ENCODE measurements around the gene ZAR1. TPM values are rescaled to one million over a fixed set of nuclear protein-coding genes. Genes with fewer than 3 reads are reported as not detected.

The ZAR1 gene
- total RNA-seq, 1 experiment from 2014 or later, result not detected

GRCh38 chr4:48478273-48478672 lies 11.8 kb upstream of the ZAR1 start:
- Histone ChIP-seq H3K9me3 (ENCODE audit: low read length) (no peaks in the 10 kb centered on the region), H3K27ac (ENCODE audit: low read length) (no peak overlapping the region), H3K79me2 (ENCODE audit: low read length) (no peaks in the 10 kb centered on the region), H3K4me1 (ENCODE audit: low read length) (no peaks in the 10 kb centered on the region), H3K9ac (ENCODE audit: low read length) (no peak overlapping the region), H3K27me3 (ENCODE audit: low read length) (no peaks in the 10 kb centered on the region), H3K4me2 (ENCODE audit: low read depth, low read length, poor library complexity, severe bottlenecking) (no peak overlapping the region), H4K20me1 (ENCODE audit: insufficient read depth, low read depth, low read length) (no peaks in the 10 kb centered on the region), H2AFZ (ENCODE audit: low read length) (no peak overlapping the region), H3K36me3 (ENCODE audit: insufficient read depth, low read length) (no peaks in the 10 kb centered on the region), H3K9me2 (replicated peaks; ENCODE audit: insufficient read depth, low read length) (no peaks in the 10 kb centered on the region), H3K4me3 (ENCODE audit: low read length) (no peak overlapping the region)
- no peak for DNase-seq

- H3K4me3 ChIP-seq (ENCODE audit: low read length), result no peak overlapping the region
- H3K79me2 ChIP-seq (ENCODE audit: low read length), result no peaks in the 10 kb centered on the region
- no peaks in the 10 kb centered on the region for H3K27me3 ChIP-seq (ENCODE audit: low read length)
- H3K9me2 ChIP-seq (replicated peaks; ENCODE audit: insufficient read depth, low read length), result no peaks in the 10 kb centered on the region
- H3K27ac ChIP-seq (ENCODE audit: low read length), result no peak overlapping the region
- DNase-seq, result no peak
- no peaks in the 10 kb centered on the region for H3K4me1 ChIP-seq (ENCODE audit: low read length)
- H4K20me1 ChIP-seq (ENCODE audit: insufficient read depth, low read depth, low read length), result no peaks in the 10 kb centered on the region
- no peaks in the 10 kb centered on the region for H3K36me3 ChIP-seq (ENCODE audit: insufficient read depth, low read length)
- H3K4me2 ChIP-seq (ENCODE audit: low read depth, low read length, poor library complexity, severe bottlenecking), result no peak overlapping the region
- no peak overlapping the region for H2AFZ ChIP-seq (ENCODE audit: low read length)
- H3K9ac ChIP-seq (ENCODE audit: low read length), result no peak overlapping the region
- no peaks in the 10 kb centered on the region for H3K9me3 ChIP-seq (ENCODE audit: low read length)
These were observed 8.5 kb upstream of the ZAR1 start for GRCh38 chr4:48481581-48481980.

GRCh38 chr4:48483006-48483776 lies 6.9 kb upstream of the ZAR1 start, which contains the start of gene SLC10A4:
TSS of gene SLC10A4 (plus strand) at chr4:48483343. CDS start at chr4:48483562, 219 bp downstream.
- no peak within 1 kb of the TSS for H2AFZ ChIP-seq (ENCODE audit: low read length)
- no peak for DNase-seq
- H3K4me1 ChIP-seq (ENCODE audit: low read length), result no peaks in the 10 kb centered on the region
- H3K9me2 ChIP-seq (replicated peaks; ENCODE audit: insufficient read depth, low read length), result no peaks in the 10 kb centered on the region
- H3K36me3 ChIP-seq (ENCODE audit: insufficient read depth, low read length), result no peaks in the 10 kb centered on the region
- no peaks in the 10 kb centered on the region for H4K20me1 ChIP-seq (ENCODE audit: insufficient read depth, low read depth, low read length)
- no peak within 1 kb of the TSS for H3K4me3 ChIP-seq (ENCODE audit: low read length)
- no peaks in the 10 kb centered on the region for H3K9me3 ChIP-seq (ENCODE audit: low read length)
- no peak within 1 kb of the TSS for H3K9ac ChIP-seq (ENCODE audit: low read length)
- H3K4me2 ChIP-seq (ENCODE audit: low read depth, low read length, poor library complexity, severe bottlenecking), result no peak within 1 kb of the TSS
- no peak within 1 kb of the TSS for H3K27ac ChIP-seq (ENCODE audit: low read length)
- no peaks in the 10 kb centered on the region for H3K27me3 ChIP-seq (ENCODE audit: low read length)
- H3K79me2 ChIP-seq (ENCODE audit: low read length), result no peaks in the 10 kb centered on the region

- no peak for DNase-seq
- Histone ChIP-seq H3K9me3 (ENCODE audit: low read length) (no peaks in the 10 kb centered on the region), H3K9me2 (replicated peaks; ENCODE audit: insufficient read depth, low read length) (no peaks in the 10 kb centered on the region), H3K79me2 (ENCODE audit: low read length) (no peaks in the 10 kb centered on the region), H3K36me3 (ENCODE audit: insufficient read depth, low read length) (no peaks in the 10 kb centered on the region), H3K4me3 (ENCODE audit: low read length) (no peak overlapping the region), H3K27me3 (ENCODE audit: low read length) (no peaks in the 10 kb centered on the region), H3K4me1 (ENCODE audit: low read length) (no peaks in the 10 kb centered on the region), H2AFZ (ENCODE audit: low read length) (no peak overlapping the region), H3K9ac (ENCODE audit: low read length) (no peak overlapping the region), H4K20me1 (ENCODE audit: insufficient read depth, low read depth, low read length) (no peaks in the 10 kb centered on the region), H3K27ac (ENCODE audit: low read length) (no peak overlapping the region), H3K4me2 (ENCODE audit: low read depth, low read length, poor library complexity, severe bottlenecking) (no peak overlapping the region)
These were observed 6.1 kb upstream of the ZAR1 start for GRCh38 chr4:48483777-48484493.

- Histone ChIP-seq H2AFZ (ENCODE audit: low read length) (no peak overlapping the region), H3K27ac (ENCODE audit: low read length) (no peak overlapping the region), H3K9me3 (ENCODE audit: low read length) (no peaks in the 10 kb centered on the region), H3K9me2 (replicated peaks; ENCODE audit: insufficient read depth, low read length) (no peaks in the 10 kb centered on the region), H3K9ac (ENCODE audit: low read length) (no peak overlapping the region), H3K27me3 (ENCODE audit: low read length) (no peaks in the 10 kb centered on the region), H3K4me1 (ENCODE audit: low read length) (no peaks in the 10 kb centered on the region), H3K4me2 (ENCODE audit: low read depth, low read length, poor library complexity, severe bottlenecking) (no peak overlapping the region), H3K79me2 (ENCODE audit: low read length) (no peaks in the 10 kb centered on the region), H3K36me3 (ENCODE audit: insufficient read depth, low read length) (no peaks in the 10 kb centered on the region), H4K20me1 (ENCODE audit: insufficient read depth, low read depth, low read length) (no peaks in the 10 kb centered on the region), H3K4me3 (ENCODE audit: low read length) (no peak overlapping the region)
- no peak for DNase-seq
These were observed 5.4 kb upstream of the ZAR1 start for GRCh38 chr4:48484494-48485168.

GRCh38 chr4:48489683-48490011 lies 405 bp upstream of the ZAR1 start:
- DNase-seq, result no peak

GRCh38 chr4:48490680-48491513 lies 845 bp downstream of the ZAR1 start:
- Histone ChIP-seq H3K36me3 (ENCODE audit: insufficient read depth, low read length) (no peaks in the 10 kb centered on the region), H3K27ac (ENCODE audit: low read length) (no peak overlapping the region), H4K20me1 (ENCODE audit: insufficient read depth, low read depth, low read length) (no peaks in the 10 kb centered on the region), H3K79me2 (ENCODE audit: low read length) (no peaks in the 10 kb centered on the region), H3K9me3 (ENCODE audit: low read length) (no peaks in the 10 kb centered on the region), H3K9ac (ENCODE audit: low read length) (no peak overlapping the region), H3K27me3 (ENCODE audit: low read length) (no peaks in the 10 kb centered on the region), H3K4me2 (ENCODE audit: low read depth, low read length, poor library complexity, severe bottlenecking) (no peak overlapping the region), H3K9me2 (replicated peaks; ENCODE audit: insufficient read depth, low read length) (no peaks in the 10 kb centered on the region), H2AFZ (ENCODE audit: low read length) (no peak overlapping the region), H3K4me3 (ENCODE audit: low read length) (no peak overlapping the region), H3K4me1 (ENCODE audit: low read length) (no peaks in the 10 kb centered on the region)
- no peak for DNase-seq

More at GRCh38 chr4:48489683-48490011, 405 bp upstream of the ZAR1 start:
- no peak overlapping the region for H2AFZ ChIP-seq (ENCODE audit: low read length)
- H4K20me1 ChIP-seq (ENCODE audit: insufficient read depth, low read depth, low read length), result no peaks in the 10 kb centered on the region
- H3K4me2 ChIP-seq (ENCODE audit: low read depth, low read length, poor library complexity, severe bottlenecking), result no peak overlapping the region
- H3K9me2 ChIP-seq (replicated peaks; ENCODE audit: insufficient read depth, low read length), result no peaks in the 10 kb centered on the region
- no peak overlapping the region for H3K9ac ChIP-seq (ENCODE audit: low read length)
- H3K4me1 ChIP-seq (ENCODE audit: low read length), result no peaks in the 10 kb centered on the region
- no peak overlapping the region for H3K27ac ChIP-seq (ENCODE audit: low read length)
- H3K9me3 ChIP-seq (ENCODE audit: low read length), result no peaks in the 10 kb centered on the region
- no peaks in the 10 kb centered on the region for H3K27me3 ChIP-seq (ENCODE audit: low read length)
- no peak overlapping the region for H3K4me3 ChIP-seq (ENCODE audit: low read length)
- no peaks in the 10 kb centered on the region for H3K36me3 ChIP-seq (ENCODE audit: insufficient read depth, low read length)
- no peaks in the 10 kb centered on the region for H3K79me2 ChIP-seq (ENCODE audit: low read length)

Measured in Karpas-422 (cell line).